ENCODE results near the gene SH2D1B. TPM values are rescaled to one million over a fixed set of nuclear protein-coding genes. Genes with fewer than 3 reads are reported as not detected.
"Not testable (repeated sequence)": the region's sequence is repeated elsewhere in the genome, so short reads cannot be mapped to it uniquely, and the experiment has no call there.

The SH2D1B gene
- total RNA-seq, 1 donor from 2014 or later, result not detected

- H3K4me1 Mint-ChIP-seq, result no peaks in the 10 kb centered on the region
- intact Hi-C loops (cut with micrococcal nuclease), result no loop called here
- peaks cover 4% of the 10 kb centered on the region for H3K27me3 Mint-ChIP-seq
- ChIA-PET POLR2A (no interaction called here), CTCF (no interaction called here)
- DNase-seq (no peak), ATAC-seq (ENCODE audit: low read depth) (no peak)
- no peak for TF ChIP-seq CTCF (IDR thresholded peaks at IDR 0.05)
- H3K36me3 Mint-ChIP-seq (ENCODE audit: low read depth), result no peaks in the 10 kb centered on the region
- peaks cover under 1% of the 10 kb centered on the region for H3K9me3 Mint-ChIP-seq
- no peak overlapping the region for H3K4me3 Mint-ChIP-seq
- no peak overlapping the region for H3K27ac Mint-ChIP-seq
Measured at GRCh38 chr1:162430583-162430982, 18.6 kb upstream of the SH2D1B start.

- TF ChIP-seq CTCF (IDR thresholded peaks at IDR 0.05), result no peak
- Mint-ChIP-seq H3K4me1 (peaks cover 8% of the 10 kb centered on the region), H3K36me3 (ENCODE audit: low read depth) (no peaks in the 10 kb centered on the region), H3K9me3 (peaks cover 2% of the 10 kb centered on the region), H3K4me3 (no peak overlapping the region), H3K27ac (no peak overlapping the region), H3K27me3 (peaks cover 9% of the 10 kb centered on the region)
- ATAC-seq (ENCODE audit: low read depth) (peak; percentile 21), DNase-seq (no peak)
- CTCF ChIA-PET, result no interaction called here
- intact Hi-C loops (cut with micrococcal nuclease), result no loop called here
- POLR2A ChIA-PET, result no interaction called here
Measured at GRCh38 chr1:162422662-162423375, 10.9 kb upstream of the SH2D1B start.

- Mint-ChIP-seq H3K9me3 (peaks cover 2% of the 10 kb centered on the region), H3K27me3 (peaks cover 17% of the 10 kb centered on the region), H3K27ac (no peak overlapping the region), H3K36me3 (ENCODE audit: low read depth) (no peaks in the 10 kb centered on the region), H3K4me1 (peaks cover 8% of the 10 kb centered on the region), H3K4me3 (no peak overlapping the region)
- TF ChIP-seq CTCF (IDR thresholded peaks at IDR 0.05), result no peak
- CTCF ChIA-PET, result no interaction called here
- ATAC-seq (ENCODE audit: low read depth), result no peak
- intact Hi-C loops (cut with micrococcal nuclease), result no loop called here
- no peak for DNase-seq
- POLR2A ChIA-PET, result no interaction called here
Measured at GRCh38 chr1:162421258-162422164, 9.6 kb upstream of the SH2D1B start.

GRCh38 chr1:162420120-162420519 is 8.2 kb upstream of the SH2D1B start:
- POLR2A ChIA-PET, result no interaction called here
- intact Hi-C loops (cut with micrococcal nuclease), result no loop called here
- H3K9me3 Mint-ChIP-seq, result no peaks in the 10 kb centered on the region
- no peaks in the 10 kb centered on the region for H3K36me3 Mint-ChIP-seq (ENCODE audit: low read depth)
- H3K4me3 Mint-ChIP-seq, result no peak overlapping the region
- TF ChIP-seq CTCF (IDR thresholded peaks at IDR 0.05), result no peak
- no peak for ATAC-seq (ENCODE audit: low read depth)
- no peak overlapping the region for H3K27ac Mint-ChIP-seq
- peaks cover 12% of the 10 kb centered on the region for H3K27me3 Mint-ChIP-seq
- DNase-seq, result no peak
- peaks cover 8% of the 10 kb centered on the region for H3K4me1 Mint-ChIP-seq
- CTCF ChIA-PET, result no interaction called here

- H3K4me3 Mint-ChIP-seq; H3K27me3 Mint-ChIP-seq; ATAC-seq (ENCODE audit: low read depth); intact Hi-C loops (cut with micrococcal nuclease); H3K27ac Mint-ChIP-seq; H3K4me1 Mint-ChIP-seq; POLR2A ChIA-PET; DNase-seq; H3K9me3 Mint-ChIP-seq; H3K36me3 Mint-ChIP-seq (ENCODE audit: low read depth); CTCF ChIA-PET: not testable (repeated sequence)
Measured at GRCh38 chr1:162419450-162419931, 7.6 kb upstream of the SH2D1B start.

- DNase-seq; H3K36me3 Mint-ChIP-seq (ENCODE audit: low read depth); H3K27me3 Mint-ChIP-seq; H3K4me3 Mint-ChIP-seq; CTCF ChIA-PET; intact Hi-C loops (cut with micrococcal nuclease); H3K4me1 Mint-ChIP-seq; H3K9me3 Mint-ChIP-seq; POLR2A ChIA-PET; H3K27ac Mint-ChIP-seq; ATAC-seq (ENCODE audit: low read depth): not testable (repeated sequence)
Measured at GRCh38 chr1:162418584-162418983, 6.6 kb upstream of the SH2D1B start.

All from activated B cell treated with CpG ODN at 0.5 μM for 24 hours (primary cell).